Right renal cortex interstitium (tissue), 3 donors: Measurements from ENCODE around the gene IL22. TPM values are rescaled to one million over a fixed set of nuclear protein-coding genes. Genes with fewer than 3 reads are reported as not detected.

Experiments used
- DNase-seq, 3 donors: peaks; one replicate each; pipeline ENCODE4 v3.0.0-alpha.2; 2013; ENCODE audit warnings: low read depth in 3 of 3, low spot score in 2 of 3
- polyA plus RNA-seq, 3 donors: library from polyadenylated mRNA; unstranded; fragments of 120-200 nt; gene quantifications; one replicate each; pipeline ENCODE4 v1.2.1, GENCODE V29; 2013; ENCODE audit not compliant: insufficient read length in 3 of 3

The IL22 gene, protein sequence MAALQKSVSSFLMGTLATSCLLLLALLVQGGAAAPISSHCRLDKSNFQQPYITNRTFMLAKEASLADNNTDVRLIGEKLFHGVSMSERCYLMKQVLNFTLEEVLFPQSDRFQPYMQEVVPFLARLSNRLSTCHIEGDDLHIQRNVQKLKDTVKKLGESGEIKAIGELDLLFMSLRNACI
- not detected for polyA plus RNA-seq

DNA sequence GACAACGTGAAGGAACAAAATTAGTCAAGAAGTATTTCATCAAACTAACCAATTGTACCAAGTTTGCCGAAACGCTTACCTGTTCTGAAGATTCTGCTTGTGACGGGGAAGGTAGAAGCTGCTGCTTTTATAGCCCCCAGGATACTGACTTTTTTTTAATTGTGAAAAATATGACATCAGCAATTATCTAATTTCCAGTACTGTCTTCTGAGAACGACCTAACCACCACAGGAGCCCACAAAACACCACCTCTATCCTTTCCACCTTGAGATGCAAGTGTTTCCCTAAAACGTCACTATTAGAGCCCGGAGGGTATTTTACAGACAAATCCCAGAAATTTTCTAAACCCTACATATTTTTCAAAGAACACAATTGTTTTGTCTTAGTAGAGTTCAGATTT, at the start of gene IL22:
Gene IL22, minus strand, starts transcription at position 101 of the 400 bp plus-strand sequence. CDS start 156 bp downstream, outside the sequence.
- no peak for DNase-seq

DNA sequence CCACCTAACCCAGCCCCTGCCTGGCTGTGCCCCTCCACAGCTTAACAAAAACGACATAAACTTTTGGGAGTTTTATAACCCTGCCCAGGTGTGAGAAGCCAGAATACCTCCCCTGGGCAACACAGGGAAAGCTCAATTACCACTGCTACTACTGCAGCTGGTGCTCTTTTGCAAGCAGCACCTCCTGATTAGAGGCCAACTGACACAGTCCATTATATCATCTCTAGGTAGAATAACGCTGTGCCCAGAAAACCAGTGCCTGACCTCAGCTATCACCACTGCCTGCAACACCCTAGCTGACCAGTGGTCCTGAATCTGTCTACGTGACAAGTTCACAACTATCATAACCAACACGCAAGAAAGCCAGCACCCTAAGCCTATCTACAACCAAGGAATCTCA, 44.5 kb upstream of the IL22 start:
- DNase-seq, result no peak

DNA sequence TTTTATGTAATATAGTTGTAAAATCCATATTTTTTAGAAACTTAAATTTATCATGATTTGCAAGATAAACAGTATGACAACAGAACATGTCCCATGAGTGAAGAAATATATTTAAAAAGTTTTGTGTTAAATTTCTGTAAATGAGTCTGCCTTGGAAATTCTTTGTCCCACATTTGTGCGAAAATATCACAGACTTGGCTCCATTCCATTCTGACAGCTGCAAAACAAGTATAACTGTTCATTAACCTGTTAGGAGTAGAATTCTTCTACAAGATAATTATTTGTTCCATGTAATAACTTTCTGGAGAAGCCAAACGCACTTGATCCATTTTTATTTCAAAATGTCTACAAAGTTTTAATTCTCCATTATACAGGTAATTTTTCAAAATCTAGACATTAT, 40.8 kb upstream of the IL22 start:
- DNase-seq, result no peak

DNA sequence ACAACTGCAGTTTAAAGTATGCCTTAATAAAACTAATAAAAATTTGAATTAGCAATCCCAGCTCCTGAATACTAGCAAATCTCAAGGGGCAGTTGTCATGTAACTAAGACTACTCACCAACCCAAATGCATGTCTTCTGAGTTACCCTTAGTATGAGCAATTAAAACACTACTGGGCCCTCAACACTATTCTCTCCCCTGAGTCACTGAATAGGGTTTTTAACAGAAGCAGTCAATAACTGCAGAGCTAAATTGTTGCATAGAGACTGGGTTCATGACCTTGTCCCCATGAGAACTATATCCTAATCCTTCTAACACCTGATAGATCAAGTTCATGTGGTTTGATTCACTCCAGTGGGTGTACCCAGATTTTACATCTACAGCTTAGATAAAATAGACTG, 39.9 kb upstream of the IL22 start:
- DNase-seq, result no peak

DNA sequence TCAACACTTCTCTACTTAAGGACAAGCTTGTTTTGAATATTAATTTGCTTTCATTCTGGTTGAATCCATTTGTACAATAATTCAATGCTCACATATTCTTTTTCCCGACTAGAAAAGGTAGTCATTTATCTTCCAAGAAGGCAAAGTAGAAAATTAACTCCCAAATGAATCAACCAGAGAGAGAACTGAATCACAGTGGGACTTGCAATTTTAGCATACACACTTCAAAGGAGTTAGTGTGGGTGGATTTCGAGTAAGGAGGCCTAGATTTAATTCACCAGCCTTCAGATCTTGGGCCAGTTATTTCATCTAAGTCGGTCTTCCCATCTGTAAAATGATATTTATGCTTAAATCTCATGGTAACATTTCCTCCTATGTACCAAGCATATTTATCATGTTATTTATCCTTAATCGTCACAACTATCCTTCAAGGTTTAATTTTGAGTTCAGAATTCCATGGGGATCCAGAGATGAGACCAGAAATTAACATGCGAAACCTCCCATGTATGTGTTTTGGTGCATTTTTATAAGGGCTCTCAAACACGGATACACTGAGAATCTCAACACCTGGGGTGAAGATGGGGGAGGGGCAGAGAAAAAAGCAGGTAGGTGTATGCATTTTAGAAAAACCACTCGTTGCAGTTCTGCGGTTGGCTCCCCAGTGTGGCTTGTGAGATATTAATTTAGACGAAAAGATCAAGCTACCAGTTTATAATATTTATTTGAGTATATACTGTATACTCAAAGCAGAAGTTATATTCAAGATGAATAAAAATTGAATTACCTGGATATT, 38.9 kb upstream of the IL22 start:
- no peak for DNase-seq

DNA sequence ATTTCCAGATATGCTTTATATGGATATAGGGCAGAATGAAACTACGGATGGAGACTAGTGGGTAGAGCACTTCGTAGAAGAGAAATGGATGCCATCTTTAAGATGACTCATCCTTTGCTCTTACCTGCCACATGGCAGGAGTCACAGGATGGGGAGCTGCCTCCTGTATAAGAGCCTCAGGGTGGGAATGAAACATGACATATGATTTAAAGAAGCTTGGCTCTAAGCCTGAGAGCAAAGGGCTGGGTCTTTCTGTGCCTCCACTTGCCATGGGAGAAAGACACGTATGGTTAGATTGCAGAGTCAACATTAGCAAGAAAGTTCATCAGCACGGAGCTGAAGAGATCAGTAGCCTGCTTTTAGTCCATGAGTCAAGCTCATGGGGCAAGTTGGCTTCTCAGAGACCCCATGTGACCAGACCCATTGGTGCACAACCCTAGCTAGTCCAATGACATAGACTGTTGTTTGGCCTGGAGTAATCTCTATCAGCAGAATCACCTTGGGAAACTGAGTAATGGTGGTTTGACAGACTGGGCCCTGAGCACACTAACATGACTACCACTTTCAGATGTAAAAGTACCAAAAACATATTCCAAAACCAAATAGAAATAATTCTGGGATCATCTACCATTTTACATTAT, 38.1 kb upstream of the IL22 start:
- DNase-seq, result no peak

DNA sequence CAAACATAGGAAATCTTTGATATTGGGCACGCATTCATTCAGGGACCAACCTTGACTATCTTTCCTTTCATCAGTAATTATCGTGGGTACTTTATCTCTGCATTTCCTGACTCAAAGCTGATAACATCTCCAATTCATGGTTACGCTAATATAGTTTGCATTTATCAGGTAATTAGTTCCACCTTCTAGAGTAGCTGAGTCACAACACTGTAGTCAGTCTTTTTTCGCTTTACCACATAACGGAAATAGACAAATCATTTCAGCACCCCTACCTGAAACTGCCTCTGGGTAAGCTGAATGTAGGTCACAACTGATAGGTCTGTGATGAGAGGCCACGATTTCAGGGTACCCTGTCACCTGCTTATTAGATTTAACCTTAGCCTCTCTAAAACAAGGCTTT, 36.7 kb upstream of the IL22 start:
- no peak for DNase-seq

DNA sequence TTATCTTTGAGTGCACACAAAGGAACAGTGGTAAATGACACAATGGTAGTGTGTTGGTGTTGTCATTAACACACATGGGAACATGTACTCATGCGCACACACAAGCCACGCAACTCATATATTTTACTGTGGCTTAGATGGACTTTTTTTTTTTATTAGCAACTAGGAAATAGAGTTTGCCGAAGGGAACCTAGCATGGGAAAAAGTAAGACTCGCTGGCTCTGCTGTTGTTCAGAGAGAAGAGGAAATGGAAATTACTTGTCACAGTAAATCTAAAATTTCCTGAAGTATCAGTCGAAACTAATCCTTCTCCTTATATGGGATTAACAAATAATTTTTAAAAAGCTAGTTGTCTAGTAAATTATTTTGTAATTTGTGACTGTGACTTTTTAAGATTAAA, 33.7 kb upstream of the IL22 start:
- no peak for DNase-seq

DNA sequence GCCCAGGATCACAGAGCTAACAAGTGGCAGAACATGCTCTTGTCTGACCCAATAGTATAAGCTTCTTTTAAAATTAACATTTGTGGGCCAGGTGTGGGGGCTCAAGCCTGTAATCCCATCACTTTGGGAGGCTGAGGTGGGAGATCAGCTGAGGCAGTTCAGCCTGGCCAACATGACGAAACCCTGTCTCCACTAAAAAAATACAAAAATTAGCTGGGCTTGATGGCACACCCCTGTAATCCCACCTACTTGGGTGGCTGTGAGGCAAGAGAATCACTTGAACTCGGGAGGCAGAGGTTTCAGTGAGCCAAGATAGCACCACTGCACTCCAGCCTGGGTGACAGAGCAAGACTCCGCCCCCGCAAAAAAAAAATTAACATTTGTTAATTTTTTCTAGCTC, 33.0 kb upstream of the IL22 start:
- DNase-seq, result no peak

DNA sequence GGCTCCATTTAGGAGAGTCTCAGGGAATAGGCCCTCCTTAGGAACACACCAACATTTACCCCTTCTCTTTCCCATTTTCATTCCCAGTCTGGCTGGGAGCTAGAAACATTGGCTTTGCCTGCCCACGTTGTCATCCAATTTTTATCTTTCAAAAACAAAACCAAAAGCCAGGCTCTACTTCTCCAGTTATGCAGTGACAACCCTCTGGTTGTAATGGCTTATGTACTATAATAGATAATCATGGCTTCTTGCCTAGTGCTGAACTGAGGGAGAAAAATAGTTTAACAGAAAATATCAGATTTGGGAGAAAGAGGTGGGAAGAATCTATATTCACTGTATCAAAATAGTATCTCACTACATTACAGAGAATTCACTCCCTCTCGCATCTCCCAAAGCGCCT, 32.1 kb upstream of the IL22 start:
- DNase-seq, result no peak

DNA sequence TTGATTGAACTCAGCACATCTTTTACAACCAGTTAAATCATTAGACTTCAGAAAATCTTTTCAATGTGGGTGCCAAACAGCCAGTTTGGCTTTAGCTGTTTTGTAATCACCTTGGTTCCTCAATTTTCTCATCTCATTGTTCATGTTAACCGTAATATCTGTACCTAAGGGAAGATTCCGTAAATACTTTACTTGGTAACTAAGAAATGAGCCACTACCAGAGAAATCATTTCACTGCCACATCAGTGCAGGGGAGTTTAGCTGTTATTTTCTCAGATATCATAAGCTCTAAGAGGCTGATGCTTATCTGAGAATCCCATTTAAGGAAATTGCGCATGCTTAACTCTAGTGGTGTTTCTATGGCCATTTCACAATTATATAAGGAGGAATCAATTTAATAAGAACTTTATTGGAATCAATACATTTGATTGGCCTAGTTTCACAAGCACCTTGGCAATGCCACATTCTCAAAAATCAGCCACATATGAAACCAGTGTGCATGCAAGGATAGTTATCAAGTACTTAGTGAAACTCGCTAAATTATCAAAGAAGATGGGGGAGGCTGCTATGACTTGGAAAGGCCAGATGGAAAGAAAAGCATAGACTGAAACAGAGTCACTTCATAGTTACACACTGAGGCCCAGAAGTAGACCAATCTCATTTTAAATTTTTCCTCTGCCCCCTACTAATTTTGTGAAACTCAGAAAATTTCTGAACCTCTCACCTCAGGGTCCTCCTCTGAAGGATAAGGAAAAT, 28.1 kb upstream of the IL22 start:
- DNase-seq, result no peak

DNA sequence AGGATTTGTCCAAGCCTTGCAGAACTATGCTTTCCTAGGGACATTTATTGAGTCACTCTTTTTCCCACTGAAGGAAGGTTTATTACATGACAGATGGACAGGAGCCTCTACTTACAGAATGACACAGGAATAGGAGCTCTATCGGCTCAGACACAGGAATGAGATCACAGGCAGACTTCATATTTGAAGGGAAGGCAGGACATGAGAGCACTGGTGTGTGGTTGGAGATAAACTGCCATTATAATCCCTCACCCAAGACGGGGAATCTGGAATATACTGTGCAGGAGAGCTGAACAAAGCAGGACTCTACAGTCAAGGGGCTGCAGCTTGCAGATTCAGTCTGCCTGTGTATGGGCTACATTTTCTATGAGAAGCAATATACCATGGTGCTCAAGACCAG, 26.8 kb upstream of the IL22 start:
- DNase-seq, result no peak

DNA sequence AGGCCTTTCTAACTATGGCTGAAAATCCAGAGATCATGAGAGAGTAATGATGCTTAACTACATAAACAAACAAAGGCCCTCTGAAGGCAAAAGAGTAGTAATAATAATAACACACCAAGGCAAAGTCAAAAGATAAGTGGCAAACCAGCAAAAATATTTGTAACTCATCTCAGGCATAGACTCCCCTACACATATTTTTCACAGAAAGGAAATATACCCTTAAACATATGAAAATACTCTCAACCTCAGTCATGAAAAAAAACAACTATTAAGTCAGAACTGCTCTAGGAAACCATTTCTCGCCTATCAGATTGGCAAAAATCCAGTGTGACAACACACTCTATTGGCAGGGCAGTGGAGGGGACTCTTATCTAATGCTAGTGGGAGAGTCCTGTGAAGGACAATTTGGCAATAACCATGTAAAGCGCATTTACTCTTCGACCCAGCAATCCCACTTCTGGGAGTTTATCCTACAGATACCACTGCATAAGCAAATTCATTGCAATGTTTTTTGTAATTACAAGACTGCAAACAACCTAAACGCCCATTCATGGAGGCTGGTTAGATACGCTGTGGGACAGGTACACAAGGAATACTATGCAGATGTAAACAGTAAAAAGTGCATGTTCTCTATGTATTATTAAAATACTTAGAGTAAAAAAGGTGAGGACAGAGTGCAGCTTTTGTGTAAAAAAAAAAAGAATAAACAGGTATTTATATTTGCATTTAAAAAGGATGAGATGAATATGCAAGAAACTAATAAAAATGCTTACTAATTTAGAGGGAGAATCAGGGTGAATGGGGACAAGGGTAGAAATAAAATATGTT, 26.0 kb upstream of the IL22 start:
- DNase-seq, result no peak

DNA sequence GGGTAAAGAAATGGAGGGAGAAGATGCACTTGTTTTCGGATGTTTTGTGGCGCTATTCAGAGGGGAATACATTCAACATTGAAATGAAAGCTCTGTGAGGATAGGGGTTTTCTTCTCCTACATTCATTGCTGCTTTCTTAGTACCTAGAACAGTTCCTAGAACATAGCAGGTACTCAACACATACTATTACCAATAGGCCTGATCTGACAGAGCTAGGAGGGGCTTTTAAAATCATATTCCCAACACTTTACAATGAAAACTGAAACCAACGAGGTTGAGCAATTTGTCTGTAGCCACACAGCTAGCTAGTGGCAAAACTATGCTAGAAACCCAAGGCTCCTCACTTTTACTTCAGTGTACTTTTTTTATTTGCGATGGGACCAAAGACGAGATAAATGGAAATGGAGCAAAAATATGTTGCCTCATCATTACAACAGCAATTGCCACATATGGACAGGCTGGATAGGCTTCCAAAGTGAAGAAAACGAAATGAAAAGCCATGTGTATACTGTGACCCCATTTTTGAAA, 23.1 kb upstream of the IL22 start:
- DNase-seq, result no peak

DNA sequence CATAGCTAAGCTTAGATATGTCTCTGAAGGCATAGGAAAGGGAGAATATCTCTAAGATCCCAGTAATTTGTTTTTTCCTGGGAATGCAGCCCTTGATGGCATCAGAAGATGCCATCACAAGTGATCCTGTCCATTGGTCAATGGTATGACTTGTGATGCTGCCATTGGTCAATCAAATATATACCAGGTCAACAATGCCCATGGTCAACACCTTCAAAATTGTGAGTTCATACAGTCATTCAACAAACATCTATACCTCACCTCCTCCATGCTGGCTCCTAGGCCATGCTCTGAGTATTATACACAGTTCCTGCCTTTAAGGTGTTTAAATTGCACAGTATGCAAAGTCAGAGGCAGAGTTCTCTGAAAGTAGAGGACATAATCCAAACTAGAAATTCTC, 19.3 kb upstream of the IL22 start:
- no peak for DNase-seq

DNA sequence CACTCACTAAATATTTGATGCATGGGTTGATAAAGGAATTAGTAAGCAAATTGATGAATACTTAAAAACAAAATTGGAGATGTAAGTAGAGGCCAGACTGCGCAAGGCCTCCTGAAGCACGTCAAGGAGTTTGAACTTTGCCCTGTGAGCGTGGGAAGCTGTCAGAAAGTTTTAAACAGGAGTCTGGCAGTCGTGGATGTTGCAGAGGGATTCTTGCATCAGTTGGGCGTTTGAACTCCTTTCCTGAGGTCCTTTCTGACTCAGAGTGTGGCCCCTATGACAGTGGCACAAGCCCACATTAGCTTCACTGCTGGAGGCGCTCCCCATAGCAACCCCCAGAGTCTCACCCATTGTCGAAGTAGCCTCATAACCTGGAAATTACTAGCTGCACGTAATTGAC, 17.9 kb upstream of the IL22 start:
- DNase-seq, result no peak

DNA sequence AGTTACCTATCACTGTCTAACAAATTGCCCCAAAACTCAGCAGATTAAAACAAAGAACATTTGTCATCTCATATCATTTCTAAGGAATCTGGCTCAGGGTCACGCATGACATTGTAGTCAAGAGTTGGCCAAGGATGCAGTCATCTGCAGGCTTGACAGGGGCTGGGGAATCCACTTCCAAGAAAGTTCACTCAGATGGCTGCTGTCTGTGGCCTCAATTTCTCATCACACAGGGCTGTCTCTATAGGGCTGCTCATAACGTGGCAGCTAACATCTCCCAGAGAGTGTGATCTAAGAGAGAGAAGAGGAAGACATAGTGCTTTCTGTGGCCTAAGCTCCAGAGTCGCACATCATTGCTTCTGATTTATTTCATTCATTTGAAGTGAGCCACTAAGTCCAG, 17.0 kb upstream of the IL22 start:
- DNase-seq, result no peak

DNA sequence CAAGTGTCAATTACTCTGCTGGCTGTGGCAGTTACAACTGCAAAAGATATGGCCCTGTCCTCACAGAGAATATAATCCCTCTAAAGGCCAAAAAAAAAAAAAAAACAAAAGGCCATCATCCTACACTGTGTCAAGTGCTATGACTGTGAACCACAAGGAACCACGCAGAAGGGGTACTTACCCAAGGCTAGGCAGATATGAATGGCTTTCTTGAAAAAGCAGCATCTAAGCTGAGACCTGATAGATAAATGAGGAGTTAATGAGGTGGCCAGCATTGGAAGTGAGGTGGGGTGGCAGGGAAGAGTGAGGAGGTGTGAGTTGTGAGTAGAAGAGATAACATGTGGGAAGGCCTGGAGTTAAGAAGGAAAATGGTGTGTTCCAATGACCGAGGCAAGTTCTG, 16.4 kb upstream of the IL22 start:
- no peak for DNase-seq

DNA sequence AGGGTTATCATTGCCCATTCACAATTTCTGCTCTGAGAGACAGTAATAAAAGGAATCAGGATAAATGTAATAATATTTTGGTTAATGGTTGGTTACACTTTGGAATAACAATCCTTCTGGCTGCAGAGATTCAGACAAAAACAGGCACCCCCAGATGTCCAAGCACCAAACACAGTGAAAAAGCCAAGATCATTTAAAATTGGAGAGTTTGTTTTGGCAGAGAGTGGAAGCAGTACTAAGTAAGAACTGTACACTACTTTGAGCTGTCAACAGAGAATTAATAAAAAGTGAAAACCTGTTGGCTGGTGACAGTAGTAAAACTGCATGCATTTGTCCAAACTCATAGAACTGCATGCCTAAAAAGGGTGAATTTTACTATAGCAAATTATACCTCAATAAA, 15.6 kb upstream of the IL22 start:
- DNase-seq, result no peak

DNA sequence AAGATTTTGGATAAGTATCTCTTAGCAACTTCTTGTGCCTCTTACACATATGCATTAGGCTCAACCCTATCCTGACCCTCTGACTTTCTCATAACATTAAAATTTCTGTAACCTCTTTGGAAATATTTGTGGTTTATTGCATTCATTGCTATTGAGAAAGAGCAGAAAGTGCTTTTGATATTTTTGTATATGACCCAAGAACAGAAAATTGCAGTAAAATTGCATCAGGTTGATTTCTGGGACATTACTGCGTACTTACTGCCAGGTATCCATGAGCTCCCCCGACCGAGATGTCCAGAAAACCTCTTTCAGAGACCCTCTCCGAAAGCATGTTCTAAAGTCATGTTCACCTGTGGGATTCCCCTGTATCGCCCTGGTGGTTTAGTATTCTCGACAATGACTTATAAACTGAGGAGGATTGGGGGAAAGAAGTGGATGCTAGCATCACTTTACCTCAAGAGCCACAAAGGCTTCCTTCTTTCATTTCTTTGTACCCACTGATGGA, 14.5 kb upstream of the IL22 start:
- no peak for DNase-seq
